Activated CD4-positive, alpha-beta T cell treated with anti-CD3 and anti-CD28 coated beads, Interleukin-2, amount 50 U/mL, for 48 hours (primary cell): ENCODE measurements around the gene ANKRD42.
"Not testable (repeated sequence)": the region's sequence is repeated elsewhere in the genome, so short reads cannot be mapped to it uniquely, and the experiment has no call there.

Experiments used
- DNase-seq, 2 experiments: peaks; one replicate each; pipeline ENCODE4 v3.0.0-alpha.2; 2020

Gene ANKRD42

DNA sequence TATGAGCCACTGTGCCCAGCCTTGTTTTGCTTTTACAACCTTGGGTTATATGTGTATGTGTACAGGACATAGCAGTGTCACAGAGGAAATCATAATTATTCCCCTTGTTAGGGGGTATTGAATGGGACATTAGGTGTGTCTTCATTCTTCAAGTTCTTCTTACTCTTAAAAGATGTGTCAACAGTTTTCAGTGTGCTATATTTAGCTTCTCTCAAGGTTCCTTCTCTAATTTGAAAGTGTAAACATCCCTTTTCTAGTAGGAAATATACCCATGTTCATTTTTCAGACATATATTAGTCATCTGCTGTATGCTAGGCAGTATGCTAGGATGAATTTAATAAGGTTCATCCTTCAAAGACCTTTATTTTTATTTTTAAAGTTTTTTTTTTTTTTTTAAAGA is 19.5 kb upstream of the ANKRD42 start:
- DNase-seq: no peak

DNA sequence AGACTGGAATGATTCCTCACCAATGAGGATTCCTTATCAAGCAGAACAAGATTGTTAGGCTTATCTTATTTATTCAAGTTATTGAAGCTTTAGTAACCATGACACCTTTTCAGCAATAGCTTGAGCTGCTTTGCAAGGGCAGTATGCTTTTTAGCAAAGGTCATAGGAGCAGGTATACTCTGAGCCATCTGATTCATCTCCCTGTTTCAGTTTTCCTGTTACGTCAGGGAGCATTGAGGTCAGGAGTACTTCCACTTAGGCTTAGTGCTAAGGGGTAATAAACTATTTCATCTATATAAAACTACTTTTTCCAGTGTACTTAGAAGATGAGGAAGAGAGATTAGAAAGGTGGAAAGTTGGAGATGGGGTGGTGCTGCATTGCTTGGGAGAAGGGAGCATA is 17.7 kb upstream of the ANKRD42 start:
- DNase-seq: no peak

DNA sequence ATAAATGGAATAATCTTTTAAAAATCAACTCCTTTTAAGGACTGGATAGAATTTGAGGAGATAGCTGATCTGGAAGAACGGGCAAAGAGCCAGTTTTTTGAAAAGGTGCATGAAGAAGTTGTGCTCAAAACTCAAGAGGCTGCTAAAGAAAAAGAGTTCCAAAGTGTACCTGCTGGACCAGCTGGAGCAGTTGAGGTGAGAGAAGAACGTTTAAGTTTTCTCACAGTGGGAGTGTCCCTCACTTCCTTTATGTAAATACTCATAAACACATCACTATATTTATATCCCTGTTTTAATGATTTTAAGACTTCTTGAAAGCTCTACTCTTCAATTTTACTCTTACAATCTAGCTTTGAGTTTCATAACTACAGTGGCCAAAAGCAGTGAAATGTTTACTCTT is 11.7 kb upstream of the ANKRD42 start:
- no peak for DNase-seq

DNA sequence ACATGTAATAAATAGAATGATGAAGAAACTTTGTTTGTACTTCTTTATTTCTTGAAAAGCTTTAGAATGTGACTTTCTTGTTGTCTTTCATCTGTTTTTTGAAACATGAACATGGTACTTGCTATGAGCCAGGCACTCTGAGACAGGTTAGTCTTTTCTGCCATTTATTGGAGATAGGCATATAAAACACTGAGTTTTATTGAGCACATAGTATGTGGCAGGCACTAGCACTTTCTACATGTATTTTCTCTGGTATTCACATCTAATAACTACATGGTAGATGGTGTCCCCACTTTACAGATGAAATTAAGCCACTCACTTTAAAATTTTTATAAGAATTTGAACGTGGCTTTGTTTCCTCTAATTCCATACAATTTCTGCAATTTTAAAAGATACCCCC is 7.7 kb upstream of the ANKRD42 start:
- no peak for DNase-seq

DNA sequence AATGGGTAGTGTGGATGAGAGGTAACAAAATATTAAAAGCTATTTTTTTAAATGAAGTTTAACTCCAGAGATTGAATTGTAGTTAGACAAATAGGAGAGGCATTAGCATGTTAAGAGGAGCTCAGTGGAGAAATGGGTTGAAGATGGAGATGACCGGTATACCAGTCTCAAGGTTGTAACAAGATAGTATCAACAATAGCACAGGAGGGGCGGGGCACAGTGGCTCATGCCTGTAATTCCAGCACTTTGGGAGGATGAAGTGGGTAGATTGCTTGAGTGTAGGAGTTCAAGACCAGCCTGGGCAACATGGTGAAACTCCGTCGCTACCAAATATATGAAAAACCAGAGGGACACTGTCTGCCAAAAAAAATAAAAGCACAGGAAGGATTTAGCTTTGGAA is 6.0 kb upstream of the ANKRD42 start:
- DNase-seq: no peak

DNA sequence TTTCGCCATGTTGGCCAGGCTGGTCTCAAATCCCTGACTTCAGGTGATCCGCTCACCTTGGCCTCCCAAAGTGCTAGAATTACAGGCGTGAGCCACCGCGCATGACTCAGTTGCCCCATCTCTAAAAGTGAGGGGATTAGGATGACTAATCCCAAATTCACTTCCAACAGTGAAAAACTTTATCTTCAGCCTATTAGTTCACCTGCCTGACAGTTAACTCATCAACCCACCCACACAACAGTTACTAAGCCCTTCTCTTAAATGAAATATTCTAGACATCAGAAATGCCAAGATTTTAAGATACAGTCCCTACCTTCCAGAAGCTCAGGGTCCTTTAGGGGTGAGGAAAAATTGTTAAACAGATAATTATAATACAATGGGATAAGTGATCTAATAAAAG is 2.0 kb upstream of the ANKRD42 start:
- no peak for DNase-seq

DNA sequence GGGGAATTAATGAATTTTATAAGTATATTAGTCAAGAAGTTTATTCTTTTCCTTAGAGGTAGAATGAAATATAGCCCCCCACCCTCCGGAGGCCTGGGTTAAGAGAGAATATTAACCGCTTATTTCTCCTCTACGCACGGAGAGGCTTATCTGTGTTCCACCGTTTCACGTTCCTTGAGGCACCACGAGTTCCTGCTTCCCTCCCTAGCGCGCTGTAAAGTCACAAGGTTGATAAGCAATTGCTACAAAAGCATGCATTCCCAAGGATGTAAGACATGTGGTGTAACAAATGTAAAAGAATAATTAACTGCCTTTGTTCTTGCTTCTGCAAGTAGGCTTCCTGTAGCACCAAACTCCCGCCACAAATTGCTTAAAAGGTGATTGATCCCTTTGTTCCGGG is 1.5 kb upstream of the ANKRD42 start:
- DNase-seq: no peak

DNA sequence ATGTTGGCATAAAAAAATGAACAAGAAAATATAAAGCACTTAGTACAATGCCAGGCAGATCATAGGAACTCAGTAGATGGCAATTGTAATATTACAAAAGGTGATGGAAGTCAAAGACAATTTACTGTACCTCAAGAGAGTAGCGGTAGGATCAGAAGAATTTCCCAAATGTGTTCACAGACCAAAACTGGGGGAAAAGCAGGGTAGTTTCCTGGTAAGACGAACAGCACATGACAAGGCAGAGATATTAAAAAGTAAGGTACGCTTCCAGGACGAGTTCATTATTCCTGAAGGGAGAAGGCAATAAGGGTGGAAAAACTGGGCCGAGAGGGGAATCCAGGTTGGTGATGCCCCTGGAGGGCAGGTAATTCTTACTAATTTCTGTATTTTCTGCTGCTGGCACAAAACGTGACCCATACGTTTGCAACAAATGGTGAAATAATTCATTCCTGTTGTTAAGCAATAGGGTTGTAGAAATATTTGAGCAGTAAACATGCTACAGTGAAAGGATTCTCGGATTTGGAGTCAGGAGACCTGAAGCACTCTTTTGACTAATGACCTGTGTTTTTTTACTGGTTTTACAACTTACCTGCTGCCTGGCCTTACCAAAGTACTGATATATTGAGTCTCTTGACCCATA is 786 bp upstream of the ANKRD42 start:
- DNase-seq: no peak

DNA sequence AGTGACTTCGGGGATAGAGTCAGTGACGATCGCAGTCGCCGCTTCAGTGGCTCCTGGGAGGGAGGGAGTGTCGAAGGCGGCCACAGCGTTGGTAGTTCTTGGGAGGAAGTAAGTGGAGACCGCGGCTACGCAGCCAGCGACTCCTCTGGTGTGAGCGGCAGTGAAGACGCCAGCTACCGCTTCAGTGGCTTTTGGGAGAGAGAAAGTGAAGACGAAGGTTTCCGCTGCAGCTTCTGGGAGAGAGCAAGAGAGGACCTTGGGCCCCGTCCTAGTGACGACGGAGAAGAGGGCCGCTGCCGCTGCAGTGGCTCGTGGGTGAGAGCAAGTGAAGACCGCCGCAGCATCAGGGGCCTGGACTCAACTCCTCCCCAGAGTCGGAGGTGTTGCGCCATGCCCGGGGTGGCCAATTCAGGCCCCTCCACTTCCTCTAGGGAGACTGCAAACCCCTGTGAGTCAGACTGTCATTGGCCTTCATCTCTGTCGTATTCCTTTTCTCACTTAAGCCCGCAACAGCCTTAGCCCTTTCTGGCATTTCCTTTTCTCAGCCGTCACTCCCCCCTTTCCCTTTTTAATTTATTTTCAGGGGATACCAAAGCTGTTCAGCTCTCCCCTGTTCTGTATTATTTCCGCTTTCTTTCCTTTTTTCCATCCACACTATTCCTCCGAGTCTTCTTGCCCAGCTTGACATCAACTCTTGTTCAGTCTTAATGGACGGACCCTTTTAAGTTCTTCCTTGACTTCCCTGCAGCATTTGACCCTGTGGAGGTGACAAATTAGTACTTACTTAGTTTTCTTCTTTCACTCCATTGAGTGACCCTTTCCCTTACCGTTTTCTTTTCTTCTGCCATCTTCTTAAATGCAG is 1.0 kb downstream of the ANKRD42 start:
- DNase-seq: peak; percentile 57 to 65

DNA sequence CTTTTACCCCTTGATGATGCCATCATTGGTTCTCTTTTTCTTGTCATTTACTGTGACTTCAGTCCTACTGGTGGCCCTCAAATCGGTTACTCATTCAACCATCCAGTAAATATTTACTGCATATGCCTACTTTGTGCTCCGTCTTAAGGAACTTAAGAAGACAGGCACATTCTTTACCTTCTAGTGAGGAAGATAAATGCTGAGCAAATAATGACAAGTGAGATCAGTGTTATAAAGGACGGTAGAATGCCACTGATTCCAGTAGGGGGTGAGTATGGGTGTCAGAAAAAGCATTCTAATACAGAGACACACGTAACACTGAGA is 1.6 kb downstream of the ANKRD42 start:
- DNase-seq: no peak

DNA sequence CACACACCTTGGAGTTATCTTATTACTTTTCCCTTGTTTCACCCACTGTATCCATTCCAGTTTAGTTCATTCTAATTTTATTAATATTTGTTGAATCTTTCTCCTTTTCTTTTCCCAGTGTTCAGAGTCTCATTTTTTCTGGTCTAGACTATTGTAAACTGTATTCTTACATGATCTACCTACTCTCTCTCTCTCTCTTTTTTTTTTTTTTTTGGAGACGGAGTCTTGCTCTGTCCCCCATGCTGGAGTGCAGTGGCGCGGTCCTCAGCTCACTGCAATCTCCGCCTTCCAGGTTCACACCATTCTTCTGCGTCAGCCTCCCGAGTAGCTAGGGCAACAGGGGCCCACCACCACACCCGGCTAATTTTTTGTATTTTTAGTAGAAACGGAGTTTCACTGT is 2.1 kb downstream of the ANKRD42 start:
- DNase-seq: no peak

DNA sequence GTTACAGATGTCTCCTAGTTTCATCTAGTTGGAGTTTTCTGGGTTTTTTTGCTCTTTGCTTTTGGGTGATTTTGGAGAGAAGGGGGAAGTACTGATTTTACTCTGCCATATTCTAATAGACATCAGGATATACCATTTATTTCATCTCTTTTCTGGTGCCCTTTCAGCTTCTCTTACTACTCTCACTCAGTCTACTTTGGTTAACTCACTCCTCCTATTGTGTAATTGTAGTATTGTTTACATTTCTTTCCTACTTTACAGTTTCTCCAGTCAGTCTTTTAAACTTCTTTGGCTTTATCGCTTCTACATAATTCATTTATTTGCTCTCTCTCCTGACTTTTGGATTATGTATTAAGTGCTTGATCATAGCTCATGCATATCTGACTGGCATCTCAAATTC is 6.5 kb downstream of the ANKRD42 start:
- no peak for DNase-seq

DNA sequence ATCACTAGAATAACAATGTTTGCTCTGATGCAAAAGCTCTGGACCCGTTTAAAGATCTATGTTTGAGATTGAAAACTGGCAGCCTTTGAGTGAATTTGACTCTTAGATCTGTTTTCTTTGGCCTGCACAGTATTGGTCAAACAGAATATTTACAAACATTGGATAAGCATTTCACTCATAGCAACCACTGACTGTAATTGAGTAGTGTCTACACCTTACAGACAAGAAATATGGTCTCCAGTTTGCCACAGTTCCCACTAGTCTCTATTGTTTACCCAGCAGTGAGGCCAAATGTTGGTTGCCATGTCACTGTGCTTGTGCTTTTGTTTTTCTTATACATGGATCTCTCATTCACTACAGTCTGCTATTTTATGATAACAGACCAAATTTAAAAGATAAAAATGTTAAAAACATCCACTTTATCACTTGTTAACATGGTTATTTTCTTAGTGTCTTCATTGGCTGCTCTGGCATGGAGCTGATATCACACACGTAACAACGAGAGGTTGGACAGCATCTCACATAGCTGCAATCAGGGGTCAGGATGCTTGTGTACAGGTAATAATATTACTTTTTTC is 12.2 kb downstream of the ANKRD42 start:
- no peak for DNase-seq

DNA sequence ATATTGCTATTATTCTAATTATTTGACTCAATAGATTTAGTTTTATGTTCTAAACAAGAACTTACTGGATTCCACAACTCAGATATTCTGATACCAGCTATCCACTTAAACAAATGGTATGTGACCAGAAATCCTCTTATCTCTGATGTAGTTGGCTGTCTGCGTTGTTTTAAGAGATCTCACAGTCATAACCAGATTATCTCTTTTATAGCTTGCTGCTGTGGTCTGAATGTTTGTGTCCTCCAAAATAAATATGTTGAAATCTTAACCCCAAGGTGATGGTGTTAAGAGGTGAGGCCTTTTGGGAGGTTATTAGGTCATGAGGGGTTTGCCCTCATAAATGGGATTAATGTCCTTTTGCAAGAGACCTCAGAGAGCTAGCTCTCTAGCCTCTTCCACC is 12.7 kb downstream of the ANKRD42 start:
- no peak for DNase-seq

DNA sequence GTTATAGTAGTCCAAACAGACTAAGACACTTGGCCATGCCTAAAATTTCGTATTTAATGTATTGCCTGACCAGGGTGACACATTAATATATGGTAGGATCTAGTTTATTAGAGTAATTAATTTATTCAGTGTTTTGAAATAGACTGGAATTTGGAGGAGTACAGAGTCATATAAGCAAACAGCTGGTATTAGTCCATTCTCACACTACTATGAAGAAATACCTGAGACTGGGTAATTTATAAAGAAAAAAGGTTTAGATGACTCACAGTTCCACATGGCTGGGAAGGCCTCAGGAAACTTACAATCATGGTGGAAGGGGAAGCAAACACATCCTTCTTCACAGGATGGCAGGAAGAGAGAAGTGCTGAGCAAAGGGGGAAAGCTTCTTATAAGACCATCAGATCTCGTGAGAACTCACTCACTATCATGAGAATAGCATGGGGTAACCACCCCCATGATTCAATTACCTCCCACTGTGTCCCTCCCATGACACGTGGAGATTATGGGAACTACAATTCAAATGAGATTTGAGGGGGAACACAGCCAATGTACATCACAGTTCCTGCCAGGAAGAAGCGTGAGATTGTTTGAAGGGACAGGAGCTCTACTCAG is 13.4 kb downstream of the ANKRD42 start:
- not testable (repeated sequence) for DNase-seq

DNA sequence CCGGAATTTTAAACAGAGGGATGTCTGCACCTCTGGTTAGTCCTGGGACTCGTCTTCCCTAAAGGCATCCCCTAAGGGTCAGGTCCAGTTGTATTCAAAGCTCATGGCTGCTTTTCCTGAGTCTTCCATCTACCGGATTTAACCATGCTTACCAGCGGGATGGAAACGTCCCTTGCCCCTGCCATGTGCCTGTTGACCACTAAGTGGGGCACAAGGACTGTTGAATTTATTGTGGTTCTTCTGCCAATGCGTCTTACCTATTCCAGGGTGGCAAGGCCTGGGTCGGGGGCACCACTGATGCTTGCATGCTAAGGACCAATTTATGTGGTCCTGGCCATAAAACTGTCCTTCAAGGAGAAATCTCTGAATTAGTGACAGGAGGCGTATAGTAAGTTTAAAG is 25.6 kb downstream of the ANKRD42 start:
- no peak for DNase-seq

DNA sequence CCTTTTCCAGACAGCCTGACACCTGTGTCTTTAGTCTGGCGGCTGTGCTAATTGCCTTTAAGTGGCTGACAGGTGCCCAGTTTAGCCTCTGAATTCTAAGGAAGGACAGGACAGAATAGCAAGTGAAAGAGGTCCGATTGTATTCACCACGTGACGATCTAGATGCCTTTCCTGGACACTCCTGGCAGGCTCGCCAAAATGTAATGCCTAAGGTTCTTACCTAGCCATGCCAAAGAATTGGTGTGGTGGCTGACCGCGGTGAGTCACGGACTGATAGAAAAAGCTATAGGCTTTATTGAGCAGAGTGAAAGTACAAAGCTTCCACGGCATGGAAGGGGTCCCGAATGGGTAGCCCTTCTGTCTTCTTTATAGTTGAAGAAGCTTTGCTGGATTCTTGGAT is 26.7 kb downstream of the ANKRD42 start:
- DNase-seq: no peak

DNA sequence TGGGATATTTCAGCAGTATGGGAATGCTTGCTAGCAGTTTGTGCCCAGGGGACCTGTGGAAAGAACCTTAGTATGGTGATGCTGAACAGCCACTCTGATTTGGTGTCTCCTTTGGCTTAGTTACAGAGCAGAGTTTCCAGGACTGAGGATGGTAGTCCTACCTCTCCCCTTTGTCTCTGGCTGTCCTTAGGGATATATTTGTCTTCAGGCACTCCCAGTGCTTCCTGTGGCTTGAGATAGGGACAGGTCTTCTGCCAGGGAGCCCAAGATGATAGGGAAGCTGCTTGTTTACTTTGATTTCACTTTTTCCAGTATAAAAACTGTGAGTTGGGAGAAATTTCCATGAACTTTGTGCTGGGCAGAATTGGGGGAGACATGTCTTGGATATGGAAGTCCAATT is 28.2 kb downstream of the ANKRD42 start:
- DNase-seq: no peak

DNA sequence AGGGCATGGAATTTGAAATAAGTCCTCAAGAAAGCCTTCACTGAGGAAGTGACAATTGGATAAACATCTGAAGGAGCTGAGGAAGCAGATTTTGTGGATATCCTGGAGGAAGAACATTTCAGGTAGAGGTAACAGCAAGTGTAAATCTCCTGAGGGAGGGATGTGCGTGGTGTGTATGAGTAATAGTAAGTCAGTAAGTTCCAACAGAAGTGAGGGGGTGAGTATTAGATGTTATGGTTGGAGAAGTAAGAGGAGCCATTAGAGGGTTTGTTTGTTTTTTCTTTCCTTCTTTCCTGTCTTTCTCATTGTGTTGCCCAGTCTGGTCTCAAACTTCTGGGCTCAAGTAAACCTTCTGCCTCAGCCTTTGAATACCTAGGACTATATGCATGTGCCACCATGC is 29.0 kb downstream of the ANKRD42 start:
- DNase-seq: no peak

DNA sequence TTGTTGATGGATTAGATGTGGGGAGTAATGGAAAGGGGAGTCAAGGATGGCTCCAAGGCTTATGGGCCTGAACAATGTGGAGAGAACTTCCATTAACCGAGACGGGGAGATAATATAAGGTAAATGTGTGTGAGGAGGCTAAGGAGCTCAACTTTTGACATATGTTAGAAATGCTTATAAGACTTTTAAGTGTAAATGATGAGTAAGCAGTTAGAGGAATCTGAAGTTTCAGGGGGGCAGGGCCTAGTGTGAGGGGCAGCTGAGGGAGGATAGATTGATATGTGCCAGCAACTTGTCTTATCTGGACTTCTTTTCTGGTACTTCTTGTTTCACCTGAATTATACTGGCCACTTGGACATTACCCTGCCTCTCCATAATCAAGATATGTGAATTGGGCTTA is 29.9 kb downstream of the ANKRD42 start:
- no peak for DNase-seq

DNA sequence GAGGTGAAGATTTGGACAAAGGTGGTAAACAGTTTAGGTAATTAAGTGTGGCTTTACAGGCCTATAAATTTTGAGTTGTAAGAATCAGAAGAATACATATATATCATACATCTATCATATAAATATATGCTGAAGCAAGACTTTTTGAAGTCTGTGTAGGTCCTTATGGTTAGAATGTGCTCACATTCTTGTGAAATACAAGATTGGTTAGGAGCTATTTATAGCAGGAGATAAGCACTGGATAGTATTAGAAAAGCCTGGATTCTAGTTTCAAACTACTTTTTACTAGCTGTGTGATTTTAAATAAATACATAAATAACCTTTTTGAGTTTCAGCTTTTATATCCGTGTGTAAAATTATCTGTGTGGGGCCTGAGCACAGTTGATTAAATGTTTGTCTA is 42.3 kb downstream of the ANKRD42 start:
- DNase-seq: no peak

DNA sequence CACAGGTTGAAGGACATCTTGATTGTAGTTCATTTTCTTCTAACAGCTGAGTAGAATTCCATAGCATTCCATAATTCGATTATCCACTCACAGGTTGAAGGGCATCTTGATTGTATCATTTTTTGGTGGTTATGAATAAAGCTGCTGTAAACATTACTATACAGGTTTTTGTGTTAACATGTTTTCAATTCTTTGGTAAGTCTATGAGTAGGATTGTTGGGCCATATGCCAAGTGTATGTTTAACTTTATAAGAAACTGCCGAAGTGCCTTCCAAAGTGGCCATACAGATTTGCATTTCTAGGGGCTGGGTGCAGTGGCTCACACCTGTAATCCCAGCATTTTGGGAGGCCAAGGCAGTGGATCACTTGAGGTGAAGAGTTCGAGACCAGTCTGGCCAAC is 44.6 kb downstream of the ANKRD42 start:
- DNase-seq: no peak

DNA sequence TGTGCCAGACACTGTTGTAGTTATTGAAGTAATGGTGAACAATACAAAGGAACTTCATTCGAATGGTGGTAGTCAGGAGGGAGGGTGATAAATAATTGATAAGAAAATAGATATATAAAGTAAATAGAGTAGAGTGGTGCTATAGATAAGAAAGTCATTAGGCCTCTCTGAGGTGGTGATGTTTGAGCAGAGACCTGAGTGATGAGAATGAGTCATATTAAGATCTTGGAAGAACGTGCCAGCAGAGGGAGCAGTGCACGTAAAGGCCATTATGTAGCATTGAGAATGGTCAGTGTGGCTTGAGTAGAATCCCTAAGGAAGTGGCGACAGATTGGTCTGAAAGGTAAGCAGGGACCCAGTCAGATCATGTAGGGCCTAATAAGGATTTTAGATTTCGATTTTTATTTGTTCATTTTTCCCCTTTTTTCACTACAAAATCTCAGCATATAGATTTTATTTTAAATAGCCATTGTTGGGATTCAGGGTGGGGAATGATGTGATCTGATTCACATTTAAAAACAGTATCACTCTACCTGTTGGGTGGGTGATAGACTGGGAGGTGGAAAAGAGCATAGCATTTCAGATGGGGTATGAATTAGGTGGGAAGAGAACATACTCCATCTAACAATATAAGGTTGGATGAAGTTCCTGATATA is 47.9 kb downstream of the ANKRD42 start:
- DNase-seq: peak; percentile 13 to 18

DNA sequence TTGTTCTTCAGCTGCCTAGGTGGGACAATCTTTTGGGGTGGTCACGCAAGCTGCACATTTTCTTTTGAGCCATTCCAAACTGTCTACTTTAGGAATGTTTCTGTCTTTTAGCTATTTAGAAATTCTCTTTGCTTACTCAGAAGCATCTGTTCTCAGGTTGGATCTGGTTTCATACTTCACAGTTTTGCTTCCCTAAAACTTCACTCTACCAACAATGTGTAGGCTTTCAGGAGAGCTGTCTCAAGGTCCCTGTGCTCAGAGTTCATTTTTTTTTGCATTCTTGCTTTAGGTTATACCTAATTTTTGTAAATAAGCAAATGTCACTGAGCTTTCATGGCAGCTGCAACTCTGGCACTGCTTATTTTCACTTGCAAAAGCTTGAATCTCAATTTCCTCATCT is 55.9 kb downstream of the ANKRD42 start:
- no peak for DNase-seq
